ENCODE results near the gene HOXD8. TPM values are rescaled to one million over a fixed set of nuclear protein-coding genes. Genes with fewer than 3 reads are reported as not detected.
A peak's percentile ranks its signal among the peaks of the same experiment; 100 is the strongest.

Gene HOXD8
- total RNA-seq, 1 donor, result not detected

GRCh38 chr2:176127774-176128072 is 1.8 kb upstream of the HOXD8 start:
- no peak for DNase-seq (ENCODE audit: low read depth in 2 of 3, low spot score in 2 of 3)

GRCh38 chr2:176128172-176128981 is 1.1 kb upstream of the HOXD8 start:
- DNase-seq (ENCODE audit: low read depth in 2 of 3, low spot score in 2 of 3), result no peak

GRCh38 chr2:176129813-176130146 is 275 bp downstream of the HOXD8 start:
- no peak for DNase-seq (ENCODE audit: low read depth in 2 of 3, low spot score in 2 of 3)

- DNase-seq (ENCODE audit: low read depth in 2 of 3, low spot score in 2 of 3), result no peak
Measured at GRCh38 chr2:176130147-176130956, 847 bp downstream of the HOXD8 start.

GRCh38 chr2:176130957-176131847 is 1.7 kb downstream of the HOXD8 start:
- no peak for DNase-seq (ENCODE audit: low read depth in 2 of 3, low spot score in 2 of 3)

- DNase-seq (ENCODE audit: low read depth in 2 of 3, low spot score in 2 of 3), result no peak
Measured at GRCh38 chr2:176131848-176132158, 2.3 kb downstream of the HOXD8 start.

GRCh38 chr2:176132205-176133171 is 3.0 kb downstream of the HOXD8 start:
- peak in 2 of 3 donors; percentile 62 to 65 for DNase-seq (ENCODE audit: low read depth in 2 of 3, low spot score in 2 of 3)

- DNase-seq (ENCODE audit: low read depth in 2 of 3, low spot score in 2 of 3), result no peak
Measured at GRCh38 chr2:176133389-176133788, 3.9 kb downstream of the HOXD8 start.

- DNase-seq (ENCODE audit: low read depth in 2 of 3, low spot score in 2 of 3), result no peak
Measured at GRCh38 chr2:176134035-176134434, 4.5 kb downstream of the HOXD8 start.

GRCh38 chr2:176135035-176135440 is 5.5 kb downstream of the HOXD8 start:
- DNase-seq (ENCODE audit: low read depth in 2 of 3, low spot score in 2 of 3), result no peak

GRCh38 chr2:176136374-176137251 is 7.1 kb downstream of the HOXD8 start:
- DNase-seq (ENCODE audit: low read depth in 2 of 3, low spot score in 2 of 3), result no peak

- DNase-seq (ENCODE audit: low read depth in 2 of 3, low spot score in 2 of 3), result no peak
Measured at GRCh38 chr2:176137252-176137580, 7.7 kb downstream of the HOXD8 start.

GRCh38 chr2:176137906-176138305 is 8.4 kb downstream of the HOXD8 start:
- no peak for DNase-seq (ENCODE audit: low read depth in 2 of 3, low spot score in 2 of 3)

GRCh38 chr2:176138526-176138922 is 9.0 kb downstream of the HOXD8 start:
- DNase-seq (ENCODE audit: low read depth in 2 of 3, low spot score in 2 of 3), result no peak

GRCh38 chr2:176138923-176139660 is 9.6 kb downstream of the HOXD8 start:
- no peak for DNase-seq (ENCODE audit: low read depth in 2 of 3, low spot score in 2 of 3)

GRCh38 chr2:176139661-176140512 is 10.4 kb downstream of the HOXD8 start:
- DNase-seq (ENCODE audit: low read depth in 2 of 3, low spot score in 2 of 3), result no peak

- DNase-seq (ENCODE audit: low read depth in 2 of 3, low spot score in 2 of 3), result peak in 2 of 3 donors; percentile 79 to 87
Measured at GRCh38 chr2:176140513-176141317, 11.2 kb downstream of the HOXD8 start.
